Keratinocyte (primary cell): ENCODE results near the gene ADSL. TPM values are rescaled to one million over a fixed set of nuclear protein-coding genes. Genes with fewer than 3 reads are reported as not detected.

Experiments
- DNase-seq: peaks from one replicate; pipeline ENCODE4 v3.0.0-alpha.2; 2011; ENCODE audit warnings: low read depth, missing footprints, low spot score
- FAIRE-seq: peaks from 2 replicates; lab custom pipeline; 2011; peaks lifted over from hg19 to GRCh38; lab: Jason Lieb, UNC
- H2AFZ ChIP-seq: 2 replicates; pipeline ENCODE4 v1.6.0; 2012; ENCODE audit warnings: low read length, control low read depth, inconsistent platforms; ENCODE audit not compliant: control insufficient read depth
- H3K27ac ChIP-seq: 2 replicates; pipeline ENCODE4 v1.5.1; 2011; ENCODE audit warnings: low read length; ENCODE audit not compliant: control insufficient read depth, insufficient read depth
- H3K27me3 ChIP-seq: 3 replicates; pipeline ENCODE4 v1.6.0; 2011; ENCODE audit warnings: low read length; ENCODE audit not compliant: control insufficient read depth, insufficient read depth; ENCODE audit errors: extremely low read depth
- H3K36me3 ChIP-seq, 2 experiments: 2 replicates in 1 of 2; 3 replicates in 1 of 2; pipeline ENCODE4 v1.5.1; 2011; ENCODE audit warnings: low read length in 2 of 2, mild to moderate bottlenecking in 1 of 2; ENCODE audit not compliant: control insufficient read depth in 2 of 2, insufficient read depth in 2 of 2; ENCODE audit errors: extremely low read depth in 1 of 2
- H3K4me1 ChIP-seq: 3 replicates; pipeline ENCODE4 v1.5.1; 2011; ENCODE audit warnings: low read length; ENCODE audit not compliant: control insufficient read depth, insufficient read depth; ENCODE audit errors: extremely low read depth
- H3K4me2 ChIP-seq: 3 replicates; pipeline ENCODE4 v1.6.0; 2011; ENCODE audit warnings: low read depth, low read length; ENCODE audit not compliant: control insufficient read depth, insufficient read depth; ENCODE audit errors: extremely low read depth
- H3K4me3 ChIP-seq, 3 experiments: fragments of 200-600 bp in 1 of 3; sonication (generic) in 1 of 3; 2 replicates in 2 of 3; 3 replicates in 1 of 3; pipeline ENCODE4 v1.5.1; 2011 to 2016; ENCODE audit warnings: low read length in 3 of 3, mild to moderate bottlenecking in 3 of 3, control low read depth in 2 of 3, inconsistent platforms in 1 of 3, low read depth in 1 of 3, mixed read lengths in 1 of 3, mixed run types in 1 of 3, moderate library complexity in 1 of 3; ENCODE audit not compliant: control insufficient read depth in 2 of 3, insufficient read depth in 2 of 3; ENCODE audit errors: extremely low read depth in 1 of 3
- H3K79me2 ChIP-seq: 2 replicates; pipeline ENCODE4 v1.6.0; 2012; ENCODE audit warnings: low read length; ENCODE audit not compliant: control insufficient read depth, insufficient read depth
- H3K9ac ChIP-seq: 3 replicates; pipeline ENCODE4 v1.6.0; 2011; ENCODE audit warnings: low read length; ENCODE audit not compliant: control insufficient read depth, insufficient read depth; ENCODE audit errors: extremely low read depth
- H3K9me1 ChIP-seq: 3 replicates; pipeline ENCODE4 v1.6.0; 2011; ENCODE audit warnings: low read length; ENCODE audit not compliant: control insufficient read depth, insufficient read depth; ENCODE audit errors: extremely low read depth
- H3K9me3 ChIP-seq: 2 replicates; pipeline ENCODE4 v1.5.1; 2012; ENCODE audit warnings: low read depth, low read length; ENCODE audit not compliant: control insufficient read depth
- H4K20me1 ChIP-seq: 3 replicates; pipeline ENCODE4 v1.6.0; 2011; ENCODE audit warnings: low read length; ENCODE audit not compliant: control insufficient read depth, insufficient read depth; ENCODE audit errors: extremely low read depth
- EZH2 ChIP-seq: IDR thresholded peaks from one replicate; pipeline ENCODE4 v1.6.1; 2012; ENCODE audit warnings: inconsistent platforms, mild to moderate bottlenecking, low read length, moderate library complexity
- dilution Hi-C: fragments of 300-500 bp; cut with MboI; formaldehyde crosslinking; loops from one replicate; pipeline ENCODE4 v1.7.0; 2020; ENCODE audit warnings: low sequenced_read_pairs; ENCODE audit not compliant: extremely low pct_ligation_motif_present
- polyA plus RNA-seq, 5 experiments: library from polyadenylated mRNA; depleted of rRNA in 3 of 5; stranded (reverse) in 3 of 5; stranded (forward) in 1 of 5; unstranded in 1 of 5; fragments of >200 nt; gene quantifications; 1 replicate in 1 of 5; 2 replicates in 3 of 5; 3 replicates in 1 of 5; pipeline versions ENCODE4 v1.2.1 to v1.2.3, GENCODE V29; 2011 to 2012; ENCODE audit warnings: missing spikeins in 2 of 5, low read depth in 1 of 5, low replicate concordance in 1 of 5
- TF ChIP-seq, protein P1 (sequence below), 3 experiments: IDR thresholded peaks in 1 of 3; conservative IDR thresholded peaks in 1 of 3; optimal IDR thresholded peaks in 1 of 3; 2 replicates in 2 of 3; 3 replicates in 1 of 3; pipeline versions ENCODE3 to v1.5.1; 2011; ENCODE audit warnings: low read length in 3 of 3, mild to moderate bottlenecking in 3 of 3, moderate library complexity in 2 of 3, control low read depth in 1 of 3, inconsistent platforms in 1 of 3; ENCODE audit not compliant: insufficient read depth in 2 of 3; ENCODE audit errors: extremely low read depth in 1 of 3

The ADSL gene
- polyA plus RNA-seq, 1 donor (not counting 4 experiments of a cell fraction or from before 2014, with no cell fraction given), result 96.1 TPM

GRCh38 chr22:40410272-40410671, 64.0 kb downstream of the ADSL start:
- H3K27me3 ChIP-seq, result no peaks in the 10 kb centered on the region
- DNase-seq (peak; percentile 54), FAIRE-seq (peak; percentile 26)
- no peak overlapping the region for H2AFZ ChIP-seq
- no peaks in the 10 kb centered on the region for H3K9me3 ChIP-seq
- peaks cover 4% of the 10 kb centered on the region for H3K9me1 ChIP-seq
- H3K4me2 ChIP-seq, result no peak overlapping the region
- H3K4me1 ChIP-seq, result peaks cover 26% of the 10 kb centered on the region
- TF ChIP-seq, protein P1, sequence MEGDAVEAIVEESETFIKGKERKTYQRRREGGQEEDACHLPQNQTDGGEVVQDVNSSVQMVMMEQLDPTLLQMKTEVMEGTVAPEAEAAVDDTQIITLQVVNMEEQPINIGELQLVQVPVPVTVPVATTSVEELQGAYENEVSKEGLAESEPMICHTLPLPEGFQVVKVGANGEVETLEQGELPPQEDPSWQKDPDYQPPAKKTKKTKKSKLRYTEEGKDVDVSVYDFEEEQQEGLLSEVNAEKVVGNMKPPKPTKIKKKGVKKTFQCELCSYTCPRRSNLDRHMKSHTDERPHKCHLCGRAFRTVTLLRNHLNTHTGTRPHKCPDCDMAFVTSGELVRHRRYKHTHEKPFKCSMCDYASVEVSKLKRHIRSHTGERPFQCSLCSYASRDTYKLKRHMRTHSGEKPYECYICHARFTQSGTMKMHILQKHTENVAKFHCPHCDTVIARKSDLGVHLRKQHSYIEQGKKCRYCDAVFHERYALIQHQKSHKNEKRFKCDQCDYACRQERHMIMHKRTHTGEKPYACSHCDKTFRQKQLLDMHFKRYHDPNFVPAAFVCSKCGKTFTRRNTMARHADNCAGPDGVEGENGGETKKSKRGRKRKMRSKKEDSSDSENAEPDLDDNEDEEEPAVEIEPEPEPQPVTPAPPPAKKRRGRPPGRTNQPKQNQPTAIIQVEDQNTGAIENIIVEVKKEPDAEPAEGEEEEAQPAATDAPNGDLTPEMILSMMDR (optimal IDR thresholded peaks at IDR 0.05 in 1 of 3, IDR thresholded peaks at IDR 0.05 in 1 of 3, conservative IDR thresholded peaks at IDR 0.05 in 1 of 3; ENCODE audit: extremely low read depth in 1 of 3, insufficient read depth in 2 of 3, low read length in 3 of 3), result no peak
- no peak for TF ChIP-seq EZH2
- H3K4me3 ChIP-seq, result no peak overlapping the region
- H3K27ac ChIP-seq, result no peak overlapping the region
- dilution Hi-C loops, result no loop called here
- no peak overlapping the region for H3K9ac ChIP-seq
- H4K20me1 ChIP-seq, result peaks cover 6% of the 10 kb centered on the region
- H3K36me3 ChIP-seq, result peaks cover 30 to 34% of the 10 kb centered on the region in 2 experiments
- H3K79me2 ChIP-seq, result no peaks in the 10 kb centered on the region

- Histone ChIP-seq H2AFZ (no peak overlapping the region), H3K9me3 (no peaks in the 10 kb centered on the region), H3K27ac (no peak overlapping the region), H4K20me1 (peaks cover 6% of the 10 kb centered on the region), H3K4me3 (no peak overlapping the region), H3K9ac (no peak overlapping the region), H3K4me2 (no peak overlapping the region), H3K9me1 (peaks cover 4% of the 10 kb centered on the region), H3K4me1 (peaks cover 29% of the 10 kb centered on the region), H3K36me3 (peaks cover 25 to 38% of the 10 kb centered on the region in 2 experiments), H3K27me3 (no peaks in the 10 kb centered on the region), H3K79me2 (no peaks in the 10 kb centered on the region)
- no peak for TF ChIP-seq EZH2
- TF ChIP-seq, protein P1 (optimal IDR thresholded peaks at IDR 0.05 in 1 of 3, IDR thresholded peaks at IDR 0.05 in 1 of 3, conservative IDR thresholded peaks at IDR 0.05 in 1 of 3; ENCODE audit: extremely low read depth in 1 of 3, insufficient read depth in 2 of 3, low read length in 3 of 3), result no peak
- dilution Hi-C loops, result no loop called here
- DNase-seq (no peak), FAIRE-seq (no peak)
These were observed 64.6 kb downstream of the ADSL start for GRCh38 chr22:40410731-40411505.
